Neutrophil (primary cell): Measurements from ENCODE around the gene PKHD1.

Experiments used
- H3K27ac ChIP-seq: fragments of 200-600 bp; sonication (generic); 2 replicates; pipeline ENCODE4 v1.5.1; 2016; ENCODE audit warnings: mild to moderate bottlenecking, moderate library complexity
- H3K27me3 ChIP-seq: fragments of 200-600 bp; sonication (generic); 2 replicates; pipeline ENCODE4 v1.6.0; 2016; ENCODE audit warnings: mild to moderate bottlenecking
- H3K36me3 ChIP-seq: fragments of 200-600 bp; sonication (generic); 2 replicates; pipeline ENCODE4 v1.5.1; 2017
- H3K4me1 ChIP-seq, 2 experiments: fragments of 200-600 bp in 1 of 2; sonication (generic) in 1 of 2; 1 replicate in 1 of 2; 2 replicates in 1 of 2; pipeline versions ENCODE4 v1.5.1 to v1.6.1; 2013 to 2016; ENCODE audit warnings: low read depth in 1 of 2, low read length in 1 of 2, mild to moderate bottlenecking in 1 of 2, moderate library complexity in 1 of 2; ENCODE audit not compliant: control insufficient read depth in 1 of 2, insufficient read depth in 1 of 2
- H3K4me3 ChIP-seq, 2 experiments: fragments of 200-600 bp in 1 of 2; sonication (generic) in 1 of 2; 1 replicate in 1 of 2; 2 replicates in 1 of 2; pipeline ENCODE4 v1.5.1; 2013 to 2016; ENCODE audit warnings: low read depth in 1 of 2, low read length in 1 of 2, mild to moderate bottlenecking in 1 of 2, moderate library complexity in 1 of 2
- H3K9me3 ChIP-seq: fragments of 200-600 bp; sonication (generic); 2 replicates; pipeline ENCODE4 v1.5.1; 2016
- TF ChIP-seq, protein P1 (sequence below): fragments of 200-600 bp; sonication (generic); IDR thresholded peaks from 2 replicates; pipeline ENCODE4 v1.5.1; 2016; ENCODE audit warnings: antibody characterized with exemption

The PKHD1 gene

DNA sequence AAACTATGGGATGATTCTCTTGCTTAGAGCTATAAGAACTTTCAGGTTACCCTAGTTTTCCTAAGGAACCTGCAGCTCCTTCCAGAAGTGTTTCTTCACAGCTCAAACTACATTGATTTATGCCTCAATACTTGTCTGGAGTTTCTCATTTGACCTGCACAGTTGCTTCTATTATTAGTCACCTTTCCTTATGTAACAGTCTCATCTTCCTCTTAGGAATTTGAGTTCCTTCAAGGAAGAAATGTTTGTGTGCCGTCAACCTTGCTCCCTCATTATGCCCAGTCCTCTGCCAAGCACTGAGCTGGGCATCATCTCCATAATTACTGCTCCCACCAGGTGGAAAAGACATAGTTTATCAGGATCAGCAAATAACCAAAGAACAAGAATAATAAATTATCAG is 466.4 kb downstream of the PKHD1 start:
- H3K4me3 ChIP-seq, result no peak overlapping the region
- no peaks in the 10 kb centered on the region for H3K27me3 ChIP-seq
- TF ChIP-seq, protein P1, sequence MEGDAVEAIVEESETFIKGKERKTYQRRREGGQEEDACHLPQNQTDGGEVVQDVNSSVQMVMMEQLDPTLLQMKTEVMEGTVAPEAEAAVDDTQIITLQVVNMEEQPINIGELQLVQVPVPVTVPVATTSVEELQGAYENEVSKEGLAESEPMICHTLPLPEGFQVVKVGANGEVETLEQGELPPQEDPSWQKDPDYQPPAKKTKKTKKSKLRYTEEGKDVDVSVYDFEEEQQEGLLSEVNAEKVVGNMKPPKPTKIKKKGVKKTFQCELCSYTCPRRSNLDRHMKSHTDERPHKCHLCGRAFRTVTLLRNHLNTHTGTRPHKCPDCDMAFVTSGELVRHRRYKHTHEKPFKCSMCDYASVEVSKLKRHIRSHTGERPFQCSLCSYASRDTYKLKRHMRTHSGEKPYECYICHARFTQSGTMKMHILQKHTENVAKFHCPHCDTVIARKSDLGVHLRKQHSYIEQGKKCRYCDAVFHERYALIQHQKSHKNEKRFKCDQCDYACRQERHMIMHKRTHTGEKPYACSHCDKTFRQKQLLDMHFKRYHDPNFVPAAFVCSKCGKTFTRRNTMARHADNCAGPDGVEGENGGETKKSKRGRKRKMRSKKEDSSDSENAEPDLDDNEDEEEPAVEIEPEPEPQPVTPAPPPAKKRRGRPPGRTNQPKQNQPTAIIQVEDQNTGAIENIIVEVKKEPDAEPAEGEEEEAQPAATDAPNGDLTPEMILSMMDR, result no peak

DNA sequence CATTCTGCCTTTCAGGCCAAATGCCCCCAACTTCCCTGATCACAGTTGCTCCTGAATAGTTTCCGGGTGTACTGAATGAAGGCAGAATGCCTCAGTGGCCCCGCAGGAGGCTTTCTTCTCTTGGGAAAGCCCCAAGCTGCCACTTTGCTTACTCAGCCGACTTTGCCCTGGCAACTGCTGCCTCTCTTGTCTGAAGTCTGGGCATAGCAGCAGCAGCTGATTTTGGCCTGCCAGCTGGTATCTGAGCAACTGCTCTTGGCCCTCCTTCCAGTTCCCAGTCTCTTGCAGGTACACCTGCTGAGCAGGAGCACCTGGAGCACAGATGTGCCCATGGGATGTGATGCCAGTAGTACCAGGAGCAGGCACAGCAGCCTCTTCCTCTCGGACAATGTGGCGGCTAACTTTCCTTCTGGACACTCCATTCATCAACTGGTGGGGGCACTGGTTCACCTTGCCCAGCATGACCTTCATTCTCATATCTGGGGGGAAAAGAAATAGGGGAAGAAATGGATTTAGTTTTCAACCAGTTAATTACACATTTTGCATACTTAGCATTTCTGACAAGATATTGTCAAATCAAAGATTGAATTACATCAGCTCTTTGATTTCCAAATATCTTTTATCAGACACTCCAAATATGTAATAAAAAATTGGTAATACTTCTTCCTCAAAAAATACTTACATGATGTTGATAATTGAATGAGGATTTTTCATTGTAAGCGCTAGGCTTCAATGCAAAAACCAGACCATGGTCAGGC is 468.2 kb downstream of the PKHD1 start:
- Histone ChIP-seq H3K9me3 (no peaks in the 10 kb centered on the region), H3K4me3 (no peak overlapping the region), H3K27ac (no peak overlapping the region), H3K27me3 (no peaks in the 10 kb centered on the region), H3K4me1 (no peaks in the 10 kb centered on the region), H3K36me3 (no peaks in the 10 kb centered on the region)
- TF ChIP-seq, protein P1, result no peak

More for the DNA sequence above, 466.4 kb downstream of the PKHD1 start:
- H3K36me3 ChIP-seq, result no peaks in the 10 kb centered on the region
- H3K9me3 ChIP-seq, result no peaks in the 10 kb centered on the region
- no peaks in the 10 kb centered on the region for H3K4me1 ChIP-seq
- no peak overlapping the region for H3K27ac ChIP-seq

- H3K36me3 ChIP-seq, result no peaks in the 10 kb centered on the region
- no peaks in the 10 kb centered on the region for H3K4me1 ChIP-seq
- H3K9me3 ChIP-seq, result no peaks in the 10 kb centered on the region
- no peak overlapping the region for H3K27ac ChIP-seq
- no peak overlapping the region for H3K4me3 ChIP-seq
- H3K27me3 ChIP-seq, result no peaks in the 10 kb centered on the region
- TF ChIP-seq, protein P1, result no peak
Measured at GRCh38 chr6:51618563-51618962, 468.9 kb downstream of the PKHD1 start.

DNA sequence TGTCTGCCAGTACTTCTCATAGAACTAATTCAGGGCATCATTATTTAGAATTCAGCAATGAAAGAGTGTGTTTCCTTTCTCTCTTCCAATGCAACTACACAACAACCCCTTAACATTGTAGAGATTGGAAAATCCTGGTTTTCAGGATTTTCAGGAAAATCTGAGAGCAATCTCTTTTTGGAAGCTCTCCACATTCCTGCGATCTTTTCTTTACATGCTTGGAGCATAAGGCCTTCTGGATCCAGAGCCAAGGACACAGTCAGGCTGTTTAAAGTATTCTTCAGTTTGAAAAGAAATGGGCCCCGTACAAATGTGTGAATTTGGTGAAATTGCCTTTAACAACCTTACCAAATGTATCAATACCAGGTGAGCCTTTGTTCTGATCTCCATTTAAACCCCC is 469.7 kb downstream of the PKHD1 start:
- H3K4me3 ChIP-seq, result no peak overlapping the region
- no peaks in the 10 kb centered on the region for H3K27me3 ChIP-seq
- H3K36me3 ChIP-seq, result no peaks in the 10 kb centered on the region

DNA sequence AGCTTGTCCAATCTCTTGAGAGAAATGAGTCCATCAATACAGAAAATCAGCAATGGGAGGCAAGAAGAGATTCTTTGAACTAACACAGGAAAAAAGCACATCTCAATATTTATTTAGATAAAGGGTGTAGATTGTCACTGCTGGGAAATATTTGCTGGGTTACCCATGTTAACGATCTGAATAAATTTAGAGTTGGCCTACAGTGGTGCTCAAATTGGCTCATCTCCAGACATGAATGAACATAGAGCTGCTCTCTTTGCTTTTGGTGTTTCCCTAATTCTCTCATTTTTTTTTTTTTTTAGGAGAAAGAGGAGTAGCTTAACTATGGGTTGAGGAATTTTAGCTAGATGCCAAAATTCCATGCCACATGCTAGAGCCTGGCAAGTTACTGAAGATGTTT is 471.2 kb downstream of the PKHD1 start:
- Histone ChIP-seq H3K4me3 (no peak overlapping the region), H3K27me3 (no peaks in the 10 kb centered on the region), H3K4me1 (no peaks in the 10 kb centered on the region), H3K27ac (no peak overlapping the region), H3K9me3 (no peaks in the 10 kb centered on the region), H3K36me3 (no peaks in the 10 kb centered on the region)
- TF ChIP-seq, protein P1, result no peak

More for the DNA sequence above, 469.7 kb downstream of the PKHD1 start:
- no peak overlapping the region for H3K27ac ChIP-seq
- no peaks in the 10 kb centered on the region for H3K4me1 ChIP-seq
- TF ChIP-seq, protein P1, result no peak
- H3K9me3 ChIP-seq, result no peaks in the 10 kb centered on the region
